ENCODE data around the gene PLS1.

GRCh38 chr3:142568393-142569017, 27.7 kb upstream of the PLS1 start:
- TF ChIP-seq CTCF (IDR thresholded peaks at IDR 0.05): no peak
- no peak for TF ChIP-seq POLR2A (IDR thresholded peaks at IDR 0.05)
